Measurements from ENCODE around the gene PARM1.

- no peak for TF ChIP-seq EP300 (IDR thresholded peaks at IDR 0.05)
- no peak for TF ChIP-seq CTCF (IDR thresholded peaks at IDR 0.05)
- no peak for TF ChIP-seq POLR2A (IDR thresholded peaks at IDR 0.05; ENCODE audit: low read depth)
- TF ChIP-seq POLR2AphosphoS5 (IDR thresholded peaks at IDR 0.05), result no peak
Measured at GRCh38 chr4:75087416-75087815, 154.5 kb downstream of the PARM1 start.

Data from esophagus muscularis mucosa (tissue), 4 donors.